ENCODE measurements around the gene DNAJC9.

- TF ChIP-seq, protein P1, sequence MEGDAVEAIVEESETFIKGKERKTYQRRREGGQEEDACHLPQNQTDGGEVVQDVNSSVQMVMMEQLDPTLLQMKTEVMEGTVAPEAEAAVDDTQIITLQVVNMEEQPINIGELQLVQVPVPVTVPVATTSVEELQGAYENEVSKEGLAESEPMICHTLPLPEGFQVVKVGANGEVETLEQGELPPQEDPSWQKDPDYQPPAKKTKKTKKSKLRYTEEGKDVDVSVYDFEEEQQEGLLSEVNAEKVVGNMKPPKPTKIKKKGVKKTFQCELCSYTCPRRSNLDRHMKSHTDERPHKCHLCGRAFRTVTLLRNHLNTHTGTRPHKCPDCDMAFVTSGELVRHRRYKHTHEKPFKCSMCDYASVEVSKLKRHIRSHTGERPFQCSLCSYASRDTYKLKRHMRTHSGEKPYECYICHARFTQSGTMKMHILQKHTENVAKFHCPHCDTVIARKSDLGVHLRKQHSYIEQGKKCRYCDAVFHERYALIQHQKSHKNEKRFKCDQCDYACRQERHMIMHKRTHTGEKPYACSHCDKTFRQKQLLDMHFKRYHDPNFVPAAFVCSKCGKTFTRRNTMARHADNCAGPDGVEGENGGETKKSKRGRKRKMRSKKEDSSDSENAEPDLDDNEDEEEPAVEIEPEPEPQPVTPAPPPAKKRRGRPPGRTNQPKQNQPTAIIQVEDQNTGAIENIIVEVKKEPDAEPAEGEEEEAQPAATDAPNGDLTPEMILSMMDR (conservative IDR thresholded peaks at IDR 0.05; ENCODE audit: low read depth, low read length), result no peak
- TF ChIP-seq EZH2 (IDR thresholded peaks at IDR 0.05; ENCODE audit: low read length, unreplicated experiment), result no peak
Observed at GRCh38 chr10:73289958-73290357, 42.9 kb upstream of the DNAJC9 start.

Data from PC-3 (cell line).